WTC11 (cell line): ENCODE results near the gene IPPK. TPM values are rescaled to one million over a fixed set of nuclear protein-coding genes. Genes with fewer than 3 reads are reported as not detected.

Experiments
- ATAC-seq: fragments of 200-7000 bp; cut with Tn5 transposase; 2 replicates; pipeline ENCODE4 v1.10.0; 2021; ENCODE audit warnings: mild to moderate bottlenecking, moderate library complexity
- CTCF ChIA-PET: fragments of 300-600 bp; sonication (Branson Sonifier 250); formaldehyde crosslinking; loops from one replicate; lab custom pipeline; 2021; ENCODE audit warnings: antibody characterized with exemption; lab: Charles Lee
- POLR2A ChIA-PET: fragments of 350-600 bp; sonication (Branson Sonifier 250); formaldehyde crosslinking; loops from one replicate; lab custom pipeline; 2021; ENCODE audit warnings: antibody characterized with exemption; lab: Charles Lee
- DNase-seq: peaks from one replicate; pipeline ENCODE4 v3.0.0; 2021; ENCODE audit warnings: low spot score
- H3K27ac Mint-ChIP-seq: 2 replicates; pipeline ENCODE4 v1.8.0; 2021; ENCODE audit warnings: mixed read lengths
- H3K27me3 Mint-ChIP-seq: 2 replicates; pipeline ENCODE4 v1.8.0; 2021; ENCODE audit warnings: low read depth, mild to moderate bottlenecking, moderate library complexity, mixed read lengths
- H3K36me3 Mint-ChIP-seq: 2 replicates; pipeline ENCODE4 v1.8.0; 2021; ENCODE audit warnings: mixed read lengths
- H3K4me1 Mint-ChIP-seq: 2 replicates; pipeline ENCODE4 v1.8.0; 2022; ENCODE audit warnings: mixed read lengths
- H3K4me3 Mint-ChIP-seq: 2 replicates; pipeline ENCODE4 v1.8.0; 2021; ENCODE audit warnings: mild to moderate bottlenecking, moderate library complexity, mixed read lengths
- H3K9me3 Mint-ChIP-seq: 2 replicates; pipeline ENCODE4 v1.8.0; 2021; ENCODE audit warnings: mixed read lengths
- AR ChIP-seq: fragments of 250-450 bp; sonication (Bioruptor Pico); IDR thresholded peaks from 2 replicates; pipeline ENCODE4 v1.9.0; 2021; ENCODE audit warnings: mild to moderate bottlenecking
- ARID4B ChIP-seq: sonication (generic); formaldehyde crosslinking; IDR thresholded peaks from 2 replicates; pipeline ENCODE4 v1.8.0; 2023; ENCODE audit warnings: missing genetic modification reagents, mild to moderate bottlenecking, borderline replicate concordance
- CTCF ChIP-seq: fragments of 200-600 bp; IDR thresholded peaks from 2 replicates; pipeline ENCODE4 v1.8.0; 2022; ENCODE audit warnings: antibody characterized with exemption
- E2F1 ChIP-seq: sonication (generic); formaldehyde crosslinking; IDR thresholded peaks from 2 replicates; pipeline ENCODE4 v1.8.0; 2022; ENCODE audit warnings: mild to moderate bottlenecking, missing genetic modification reagents
- E2F5 ChIP-seq: sonication (generic); formaldehyde crosslinking; IDR thresholded peaks from 2 replicates; pipeline ENCODE4 v1.8.1; 2022; ENCODE audit warnings: mild to moderate bottlenecking, moderate library complexity, missing genetic modification reagents
- ETV6 ChIP-seq: sonication (generic); formaldehyde crosslinking; IDR thresholded peaks from 2 replicates; pipeline ENCODE4 v1.8.1; 2022; ENCODE audit warnings: mild to moderate bottlenecking, missing genetic modification reagents
- FOXJ3 ChIP-seq: sonication (generic); formaldehyde crosslinking; IDR thresholded peaks from 2 replicates; pipeline ENCODE4 v1.9.0; 2021; ENCODE audit warnings: missing genetic modification reagents, mild to moderate bottlenecking, borderline replicate concordance
- FOXK1 ChIP-seq: sonication (generic); formaldehyde crosslinking; IDR thresholded peaks from 2 replicates; pipeline ENCODE4 v1.8.0; 2022; ENCODE audit warnings: mild to moderate bottlenecking, moderate library complexity, missing genetic modification reagents
- HMGXB4 ChIP-seq: sonication (generic); formaldehyde crosslinking; IDR thresholded peaks from 2 replicates; pipeline ENCODE4 v1.8.1; 2023; ENCODE audit warnings: mild to moderate bottlenecking, moderate library complexity, missing genetic modification reagents
- PRRX2 ChIP-seq: fragments of 250-450 bp; sonication (Bioruptor Pico); IDR thresholded peaks from 2 replicates; pipeline ENCODE4 v1.8.0; 2021; ENCODE audit warnings: mild to moderate bottlenecking
- SMAD3 ChIP-seq: sonication (generic); formaldehyde crosslinking; IDR thresholded peaks from 2 replicates; pipeline ENCODE4 v1.8.0; 2022; ENCODE audit warnings: missing genetic modification reagents, mild to moderate bottlenecking, borderline replicate concordance
- SMAD4 ChIP-seq: sonication (generic); formaldehyde crosslinking; IDR thresholded peaks from 2 replicates; pipeline ENCODE4 v1.8.0; 2022; ENCODE audit warnings: mild to moderate bottlenecking, missing genetic modification reagents
- TCF7 ChIP-seq: sonication (generic); formaldehyde crosslinking; IDR thresholded peaks from 2 replicates; pipeline ENCODE4 v1.8.0; 2022; ENCODE audit warnings: mild to moderate bottlenecking, low read depth, missing genetic modification reagents, moderate library complexity
- TEAD4 ChIP-seq: sonication (generic); formaldehyde crosslinking; IDR thresholded peaks from 2 replicates; pipeline ENCODE4 v1.8.0; 2022; ENCODE audit warnings: mild to moderate bottlenecking, missing genetic modification reagents
- ZBTB21 ChIP-seq: sonication (generic); formaldehyde crosslinking; IDR thresholded peaks from 2 replicates; pipeline ENCODE4 v1.8.1; 2023; ENCODE audit warnings: mild to moderate bottlenecking, missing genetic modification reagents, borderline replicate concordance
- ZBTB43 ChIP-seq: sonication (generic); formaldehyde crosslinking; IDR thresholded peaks from 2 replicates; pipeline ENCODE4 v1.8.1; 2023; ENCODE audit warnings: mild to moderate bottlenecking, missing genetic modification reagents
- ZNF263 ChIP-seq: sonication (generic); formaldehyde crosslinking; IDR thresholded peaks from 2 replicates; pipeline ENCODE4 v1.8.1; 2022; ENCODE audit warnings: low read depth, mild to moderate bottlenecking, moderate library complexity, missing genetic modification reagents
- ZNF396 ChIP-seq: fragments of 250-450 bp; sonication (Bioruptor Pico); IDR thresholded peaks from 2 replicates; pipeline ENCODE4 v1.8.0; 2021; ENCODE audit warnings: mild to moderate bottlenecking, moderate library complexity, borderline replicate concordance
- ZNF532 ChIP-seq: fragments of 250-450 bp; sonication (Bioruptor Pico); IDR thresholded peaks from 2 replicates; pipeline ENCODE4 v1.9.0; 2021; ENCODE audit warnings: mild to moderate bottlenecking, borderline replicate concordance
- total RNA-seq: library from RNA; stranded (reverse); gene quantifications from 3 replicates; pipeline ENCODE4 v1.2.3, GENCODE V29; 2021

Gene IPPK
- total RNA-seq, 1 experiment from 2014 or later: 8.6 TPM

- Mint-ChIP-seq H3K4me3 (no peak overlapping the region), H3K4me1 (no peaks in the 10 kb centered on the region), H3K36me3 (peaks cover 15% of the 10 kb centered on the region), H3K9me3 (no peaks in the 10 kb centered on the region), H3K27me3 (no peaks in the 10 kb centered on the region), H3K27ac (no peak overlapping the region)
- CTCF ChIA-PET: no interaction called here
- POLR2A ChIA-PET: no interaction called here
- DNase-seq: no peak
- ATAC-seq: no peak
- TF ChIP-seq HMGXB4 (CRISPR knock-in tag) (no peak), CTCF (no peak), FOXK1 (CRISPR knock-in tag) (no peak), ETV6 (CRISPR knock-in tag) (no peak), ZBTB43 (CRISPR knock-in tag) (no peak), ZNF263 (no peak), AR (CRISPR knock-in tag) (no peak), ZBTB21 (CRISPR knock-in tag) (no peak), E2F1 (no peak), FOXJ3 (no peak), SMAD3 (CRISPR knock-in tag) (no peak), E2F5 (no peak), PRRX2 (CRISPR knock-in tag) (no peak), SMAD4 (CRISPR knock-in tag) (no peak), ZNF532 (CRISPR knock-in tag) (no peak), TEAD4 (CRISPR knock-in tag) (no peak), TCF7 (no peak), ZNF396 (CRISPR knock-in tag) (no peak), ARID4B (CRISPR knock-in tag) (no peak)
Observed at GRCh38 chr9:92637326-92637725, 32.6 kb downstream of the IPPK start.
